ENCODE measurements around the gene RAMAC.
"Not testable (repeated sequence)": the region's sequence is repeated elsewhere in the genome, so short reads cannot be mapped to it uniquely, and the experiment has no call there.

RAMAC gene

DNA sequence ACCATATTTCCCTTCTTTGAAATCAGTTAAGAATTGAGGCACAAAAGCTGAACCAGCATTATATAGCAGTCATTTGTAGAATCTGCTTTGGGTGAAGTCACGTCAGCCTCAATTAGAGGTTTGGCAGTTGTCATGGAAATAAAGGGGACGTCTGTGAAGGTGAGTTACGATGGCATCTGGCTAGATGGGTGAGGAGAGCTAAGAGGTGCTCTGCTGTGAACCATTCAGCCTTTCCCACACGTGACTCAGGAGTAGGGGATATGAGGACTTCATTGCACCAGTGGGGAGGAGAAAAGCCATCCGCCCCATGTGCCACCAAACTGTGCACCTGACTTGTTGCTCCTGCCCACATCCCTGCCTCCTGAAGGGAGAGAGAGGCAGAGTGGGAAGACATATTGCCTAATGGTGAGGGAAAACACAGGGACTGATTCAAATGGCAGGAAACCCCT, 28.2 kb downstream of the RAMAC start:
- no peak for DNase-seq (ENCODE audit: low read depth)

GRCh38 chr15:83015361-83015760, 29.4 kb downstream of the RAMAC start:
- no peak for DNase-seq (ENCODE audit: low read depth)

DNA sequence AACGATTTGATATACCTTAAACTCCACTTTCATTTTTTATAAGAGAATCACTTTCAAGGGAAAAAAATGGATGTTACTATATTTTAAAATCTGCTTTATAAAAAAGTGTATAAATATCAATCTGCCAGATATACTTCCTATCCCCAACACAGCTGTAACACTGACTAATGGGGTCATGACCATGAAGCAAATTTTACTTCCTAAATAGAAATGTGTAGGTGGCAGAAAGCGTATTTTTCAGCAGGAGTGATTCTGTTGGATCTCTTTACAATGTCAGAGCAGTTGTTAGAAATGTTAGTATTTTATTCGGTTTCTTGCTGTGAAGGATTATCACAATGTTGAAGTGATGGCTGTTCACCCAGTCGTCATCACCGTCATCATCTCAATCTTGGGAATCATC, 30.9 kb downstream of the RAMAC start:
- no peak for DNase-seq (ENCODE audit: low read depth)

GRCh38 chr15:83018436-83018835, 32.4 kb downstream of the RAMAC start:
- DNase-seq (ENCODE audit: low read depth), result no peak

- DNase-seq (ENCODE audit: low read depth), result no peak
Measured at GRCh38 chr15:83030021-83030420, 44.0 kb downstream of the RAMAC start.

DNA sequence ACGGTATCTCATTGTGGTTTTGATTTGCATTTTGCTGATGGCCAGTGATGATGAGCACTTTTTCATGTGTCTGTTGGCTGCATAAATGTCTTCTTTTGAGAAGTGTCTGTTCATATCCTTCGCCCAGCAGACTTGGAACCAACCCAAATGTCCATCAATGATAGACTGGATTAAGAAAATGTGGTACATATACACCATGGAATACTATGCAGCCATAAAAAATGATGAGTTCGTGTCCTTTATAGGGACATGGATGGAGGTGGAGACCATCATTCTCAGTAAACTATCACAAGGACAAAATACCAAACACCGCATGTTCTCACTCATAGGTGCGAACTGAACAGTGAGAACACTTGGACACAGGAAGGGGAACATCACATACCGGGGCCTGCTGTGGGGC, 45.2 kb downstream of the RAMAC start:
- DNase-seq (ENCODE audit: low read depth), result not testable (repeated sequence)

- DNase-seq (ENCODE audit: low read depth), result no peak
Measured at GRCh38 chr15:83036253-83036652, 50.2 kb downstream of the RAMAC start.

DNA sequence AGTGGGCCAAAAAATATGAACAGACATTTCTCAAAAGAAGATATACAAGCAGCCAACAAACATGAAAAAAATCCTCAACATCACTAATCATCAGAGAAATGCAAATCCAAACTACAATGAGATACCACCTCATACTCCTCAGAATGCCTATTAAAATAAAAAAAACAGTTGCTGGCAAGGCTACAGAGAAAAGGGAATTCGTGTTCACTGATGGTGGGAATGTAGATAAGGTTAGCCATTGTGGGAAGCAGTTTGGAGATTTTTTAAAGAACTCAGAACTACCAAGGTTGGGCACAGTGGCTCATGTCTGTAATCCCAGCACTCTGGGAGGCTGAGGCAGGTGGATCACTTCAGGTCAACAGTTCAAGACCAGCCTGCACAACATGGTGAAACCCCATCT, 53.2 kb downstream of the RAMAC start:
- DNase-seq (ENCODE audit: low read depth), result no peak
